GM13977 (cell line): ENCODE data around the gene C1QTNF6.

Experiments used
- DNase-seq: peaks from one replicate; pipeline ENCODE4 v3.0.0; 2012; ENCODE audit warnings: low spot score
- in situ Hi-C: fragments of 300-500 bp; cut with MboI; formaldehyde crosslinking; loops from one replicate; pipeline ENCODE4 v1.12.0; 2022; ENCODE audit warnings: low sequenced_read_pairs, low pct_unique_long_range_greater_than_20kb, mixed read lengths, inconsistent platforms; ENCODE audit not compliant: unreplicated experiment
- TF ChIP-seq, protein P1 (sequence below): IDR thresholded peaks from 2 replicates; pipeline ENCODE4 v1.5.1; 2012; ENCODE audit warnings: mild to moderate bottlenecking, control low read depth; ENCODE audit not compliant: insufficient read depth; ENCODE audit errors: extremely low read depth, missing control alignments

Gene C1QTNF6

DNA sequence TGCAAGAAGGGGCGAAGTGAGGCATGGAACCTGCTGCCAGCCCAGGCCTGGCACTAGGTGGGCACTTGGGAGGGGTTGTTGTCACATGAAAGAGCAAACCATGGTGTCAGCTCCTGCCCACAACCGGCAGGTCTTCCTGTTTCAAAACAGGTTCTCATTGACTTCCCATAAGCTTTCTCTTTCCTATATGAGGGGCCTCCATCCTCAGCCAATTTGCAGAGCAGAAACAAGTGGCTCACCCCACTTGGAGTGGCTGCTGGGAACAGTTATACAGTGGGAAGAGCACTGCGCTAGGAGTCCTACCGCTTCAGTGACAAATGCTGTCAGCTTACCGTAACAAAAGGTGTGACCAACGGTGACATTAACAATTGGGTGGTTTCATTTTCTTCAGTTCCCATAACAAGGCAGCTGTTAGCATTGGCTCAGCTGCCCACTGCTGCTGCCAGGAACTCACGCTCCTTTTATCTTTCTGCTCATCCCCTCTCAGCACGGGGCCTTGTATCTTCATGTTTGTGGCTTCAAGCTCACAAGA is 34.5 kb upstream of the C1QTNF6 start:
- TF ChIP-seq, protein P1, sequence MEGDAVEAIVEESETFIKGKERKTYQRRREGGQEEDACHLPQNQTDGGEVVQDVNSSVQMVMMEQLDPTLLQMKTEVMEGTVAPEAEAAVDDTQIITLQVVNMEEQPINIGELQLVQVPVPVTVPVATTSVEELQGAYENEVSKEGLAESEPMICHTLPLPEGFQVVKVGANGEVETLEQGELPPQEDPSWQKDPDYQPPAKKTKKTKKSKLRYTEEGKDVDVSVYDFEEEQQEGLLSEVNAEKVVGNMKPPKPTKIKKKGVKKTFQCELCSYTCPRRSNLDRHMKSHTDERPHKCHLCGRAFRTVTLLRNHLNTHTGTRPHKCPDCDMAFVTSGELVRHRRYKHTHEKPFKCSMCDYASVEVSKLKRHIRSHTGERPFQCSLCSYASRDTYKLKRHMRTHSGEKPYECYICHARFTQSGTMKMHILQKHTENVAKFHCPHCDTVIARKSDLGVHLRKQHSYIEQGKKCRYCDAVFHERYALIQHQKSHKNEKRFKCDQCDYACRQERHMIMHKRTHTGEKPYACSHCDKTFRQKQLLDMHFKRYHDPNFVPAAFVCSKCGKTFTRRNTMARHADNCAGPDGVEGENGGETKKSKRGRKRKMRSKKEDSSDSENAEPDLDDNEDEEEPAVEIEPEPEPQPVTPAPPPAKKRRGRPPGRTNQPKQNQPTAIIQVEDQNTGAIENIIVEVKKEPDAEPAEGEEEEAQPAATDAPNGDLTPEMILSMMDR = no peak
- DNase-seq = no peak
- in situ Hi-C loops = no loop called here

DNA sequence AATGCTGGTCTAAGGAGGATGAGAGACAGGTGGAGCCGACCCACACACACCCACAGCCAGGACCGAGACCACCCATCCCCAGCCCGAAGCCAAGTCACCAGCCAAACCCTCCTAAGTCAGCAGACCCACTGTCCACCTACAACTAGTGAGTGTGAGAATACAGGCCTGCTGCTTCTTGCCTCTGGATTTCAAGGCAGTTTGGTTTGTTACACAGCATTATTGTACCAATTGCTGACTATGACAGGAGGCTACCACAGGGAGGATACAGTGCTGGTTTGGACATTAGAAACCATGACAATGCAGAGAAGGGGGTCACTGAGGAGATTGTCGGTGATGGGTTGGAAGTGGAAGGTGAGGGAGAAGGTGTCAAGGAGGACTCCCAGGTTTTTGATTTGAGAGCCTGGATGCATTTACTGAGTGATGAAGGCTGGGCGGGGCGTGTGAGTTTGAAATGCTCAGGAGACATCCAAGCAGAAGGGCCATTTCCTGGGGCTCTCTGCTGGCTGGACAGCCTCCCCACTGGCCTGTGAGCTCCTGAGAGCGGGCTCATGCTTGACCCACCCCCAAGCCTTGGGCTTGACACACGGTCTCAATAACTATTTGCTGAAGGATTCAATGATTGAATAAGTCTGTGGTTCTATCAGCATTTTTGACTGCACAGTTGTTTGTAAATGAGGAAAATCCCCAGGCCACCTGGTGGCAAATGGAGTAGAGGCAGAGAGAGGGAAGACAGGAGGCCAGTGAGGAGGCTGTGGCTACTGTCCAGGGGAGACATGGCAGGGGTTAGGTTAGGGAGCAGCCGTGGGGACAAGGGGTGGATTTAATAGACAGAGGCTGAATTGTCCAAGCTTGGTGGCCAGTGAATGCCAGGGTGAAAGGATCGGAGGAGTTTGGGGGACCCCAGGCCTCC is 33.6 kb upstream of the C1QTNF6 start:
- in situ Hi-C loops = no loop called here
- TF ChIP-seq, protein P1 = peak; percentile 0
- no peak for DNase-seq

DNA sequence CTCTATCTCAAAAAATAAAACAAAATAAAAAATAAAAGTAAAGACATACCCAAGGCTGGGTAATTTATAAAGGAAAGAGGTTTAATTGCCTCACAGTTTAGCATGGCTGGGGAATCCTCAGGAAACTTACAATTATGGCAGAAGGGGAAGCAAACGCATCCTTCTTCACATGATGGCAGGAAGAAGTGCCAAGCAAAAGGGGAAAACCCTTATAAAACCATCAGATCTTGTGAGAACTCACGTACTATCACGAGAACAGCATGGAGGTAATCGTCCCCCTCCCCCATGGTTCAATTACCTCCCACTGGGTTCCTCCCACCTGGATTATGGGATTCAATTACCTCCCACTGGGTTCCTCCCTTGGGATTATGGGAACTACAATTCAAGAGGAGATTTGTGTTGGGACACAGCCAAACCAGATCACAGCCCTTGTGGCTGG is 32.5 kb upstream of the C1QTNF6 start:
- in situ Hi-C loops = no loop called here
- TF ChIP-seq, protein P1 = no peak
- DNase-seq = no peak

DNA sequence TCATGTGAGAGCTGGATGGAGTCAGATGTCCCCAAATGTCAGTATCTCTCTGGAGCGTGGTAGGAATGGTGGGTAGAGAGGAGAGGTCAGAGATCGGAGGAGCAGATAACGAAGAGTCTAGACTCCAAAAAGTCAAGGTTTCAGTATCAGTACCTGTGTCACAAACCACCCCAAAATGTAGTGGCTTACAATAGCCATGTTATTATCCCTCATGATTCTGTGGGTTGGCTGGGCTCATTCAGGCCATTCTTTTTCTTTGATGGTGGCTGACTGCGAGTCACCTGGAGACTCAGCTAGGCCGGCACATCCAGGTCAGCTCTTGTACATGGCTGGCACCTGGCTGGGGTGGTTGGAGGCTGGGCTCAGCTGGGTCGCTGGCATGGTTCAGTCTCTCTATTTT is 31.5 kb upstream of the C1QTNF6 start:
- in situ Hi-C loops = no loop called here
- DNase-seq = no peak
- TF ChIP-seq, protein P1 = no peak

DNA sequence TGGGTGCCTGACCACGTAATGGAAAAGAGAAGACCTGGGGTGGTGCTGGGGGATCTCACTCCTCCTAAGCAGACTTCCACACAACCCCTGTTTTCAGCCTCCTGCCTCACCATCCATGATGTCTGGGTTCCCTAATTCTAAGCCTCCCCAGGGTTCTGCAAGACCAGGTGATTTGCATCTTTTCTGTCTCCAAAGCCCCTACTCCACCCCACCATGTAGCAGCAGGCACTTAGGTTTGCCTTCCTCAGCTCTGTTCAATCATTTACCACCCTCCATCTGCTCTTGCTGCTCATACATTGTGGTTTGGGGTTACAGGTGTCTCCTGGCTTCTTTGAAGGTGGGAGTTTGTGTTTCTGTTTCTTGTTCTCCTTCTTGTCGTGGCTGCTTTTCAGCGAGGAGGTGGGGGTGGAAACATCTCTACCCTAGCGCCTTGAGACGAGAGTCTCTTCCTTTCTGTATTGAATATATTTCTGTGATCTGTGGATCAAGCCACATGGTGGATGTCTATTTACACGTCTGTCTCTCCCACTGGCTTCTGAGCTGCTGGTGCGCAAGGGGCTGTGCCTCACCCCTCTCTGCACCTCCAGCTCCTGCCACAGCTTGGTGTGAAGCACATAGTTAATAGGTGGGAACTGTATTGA is 30.8 kb upstream of the C1QTNF6 start:
- TF ChIP-seq, protein P1 = no peak
- in situ Hi-C loops = no loop called here
- peak; percentile 86 for DNase-seq

DNA sequence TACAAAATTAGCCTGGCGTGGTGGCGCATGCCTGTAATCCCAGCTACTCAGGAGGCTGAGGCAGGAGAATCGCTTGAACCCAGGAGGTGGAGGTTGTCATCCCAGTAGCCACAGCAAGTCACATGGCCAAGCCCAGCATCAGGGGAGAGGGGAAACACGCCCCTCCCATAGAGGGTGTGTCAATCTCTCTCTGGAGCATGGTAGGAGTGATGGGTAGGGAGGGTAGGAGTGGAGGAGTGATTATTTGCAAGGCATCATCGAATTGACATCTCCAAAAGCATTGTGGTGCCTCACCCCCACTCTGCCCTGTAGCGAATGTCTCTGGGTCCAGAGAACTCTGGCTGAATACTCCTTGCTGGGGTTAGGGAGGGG is 30.3 kb upstream of the C1QTNF6 start:
- TF ChIP-seq, protein P1 = no peak
- in situ Hi-C loops = no loop called here
- DNase-seq = no peak
